Progenitor cell of endocrine pancreas (in vitro differentiated cells): ENCODE results near the gene SUPT20HL2. TPM values are rescaled to one million over a fixed set of nuclear protein-coding genes. Genes with fewer than 3 reads are reported as not detected.

Experiments used
- DNase-seq: peaks from one replicate; pipeline ENCODE4 v3.0.0; 2021; ENCODE audit warnings: low spot score; ENCODE audit not compliant: unreplicated experiment
- H3K27ac Mint-ChIP-seq: 2 replicates; pipeline ENCODE4 v1.8.0; 2021; ENCODE audit warnings: mild to moderate bottlenecking, moderate library complexity, mixed read lengths
- H3K27me3 Mint-ChIP-seq: 2 replicates; pipeline ENCODE4 v1.8.0; 2021; ENCODE audit warnings: mixed read lengths
- H3K36me3 Mint-ChIP-seq: 2 replicates; pipeline ENCODE4 v1.8.0; 2022; ENCODE audit warnings: mixed read lengths; ENCODE audit not compliant: insufficient read depth
- H3K4me1 Mint-ChIP-seq: 2 replicates; pipeline ENCODE4 v1.8.0; 2021; ENCODE audit warnings: low read depth, mixed read lengths
- H3K4me3 Mint-ChIP-seq: 2 replicates; pipeline ENCODE4 v1.8.0; 2021; ENCODE audit warnings: low read depth, mild to moderate bottlenecking, moderate library complexity, mixed read lengths
- H3K9me3 Mint-ChIP-seq: 2 replicates; pipeline ENCODE4 v1.8.0; 2021; ENCODE audit warnings: low read depth, mixed read lengths
- CTCF ChIP-seq: fragments of 200-600 bp; sonication (generic); IDR thresholded peaks from one replicate; pipeline ENCODE4 v1.5.0; 2021; ENCODE audit warnings: antibody characterized with exemption, mild to moderate bottlenecking; ENCODE audit not compliant: unreplicated experiment
- total RNA-seq: library from RNA; stranded (reverse); gene quantifications from 2 replicates; pipeline ENCODE4 v1.2.1, GENCODE V29; 2021

SUPT20HL2 gene
- total RNA-seq, 1 donor from 2014 or later, result not detected

GRCh38 chrX:24264383-24264782 lies 49.5 kb downstream of the SUPT20HL2 start:
- H3K4me1 Mint-ChIP-seq, result peaks cover 6% of the 10 kb centered on the region
- H3K4me3 Mint-ChIP-seq, result no peak overlapping the region
- H3K27me3 Mint-ChIP-seq, result peaks cover 11% of the 10 kb centered on the region
- H3K27ac Mint-ChIP-seq, result no peak overlapping the region
- no peaks in the 10 kb centered on the region for H3K36me3 Mint-ChIP-seq
- DNase-seq, result no peak
- no peak for TF ChIP-seq CTCF
- H3K9me3 Mint-ChIP-seq, result no peaks in the 10 kb centered on the region

GRCh38 chrX:24262309-24262708 lies 51.6 kb downstream of the SUPT20HL2 start:
- Mint-ChIP-seq H3K4me1 (peaks cover 6% of the 10 kb centered on the region), H3K4me3 (no peak overlapping the region), H3K27me3 (peaks cover 11% of the 10 kb centered on the region), H3K36me3 (no peaks in the 10 kb centered on the region), H3K27ac (no peak overlapping the region), H3K9me3 (no peaks in the 10 kb centered on the region)
- no peak for TF ChIP-seq CTCF
- DNase-seq, result no peak

Other genes with a start within 250 kb of the SUPT20HL2 start
- gene ZFX, start 164.3 kb downstream of the SUPT20HL2 start, total RNA-seq, result 113 and 116 TPM in 2 replicates
- gene SUPT20HL1, start 46.6 kb upstream of the SUPT20HL2 start, total RNA-seq, result not detected in 2 replicates
- gene PDK3, start 151.2 kb upstream of the SUPT20HL2 start, total RNA-seq, result 43.7 and 45.4 TPM in 2 replicates